Measurements from ENCODE around the gene CCR5AS.
"Not testable (repeated sequence)": the region's sequence is repeated elsewhere in the genome, so short reads cannot be mapped to it uniquely, and the experiment has no call there.

CCR5AS gene

GRCh38 chr3:46442576-46443530 lies 36.0 kb upstream of the CCR5AS start:
- Histone ChIP-seq H3K36me3 (ENCODE audit: insufficient read depth, low read length) (no peaks in the 10 kb centered on the region), H3K4me1 (ENCODE audit: insufficient read depth, low read length) (no peaks in the 10 kb centered on the region), H3K9me3 (ENCODE audit: low read length) (no peaks in the 10 kb centered on the region), H3K27me3 (ENCODE audit: control insufficient read depth in 1 of 2, insufficient read depth in 2 of 2, low read length in 2 of 2) (no peaks in the 10 kb centered on the region), H3K4me3 (ENCODE audit: low read depth in 1 of 2, low read length in 2 of 2) (no peak overlapping the region), H3K27ac (ENCODE audit: low read depth, low read length) (no peak overlapping the region), H3K9ac (ENCODE audit: low read length) (no peak overlapping the region)

- Histone ChIP-seq H3K36me3 (ENCODE audit: insufficient read depth, low read length) (no peaks in the 10 kb centered on the region), H3K9ac (ENCODE audit: low read length) (no peak overlapping the region), H3K4me3 (ENCODE audit: low read depth in 1 of 2, low read length in 2 of 2) (no peak overlapping the region), H3K4me1 (ENCODE audit: insufficient read depth, low read length) (no peaks in the 10 kb centered on the region), H3K27me3 (ENCODE audit: control insufficient read depth in 1 of 2, insufficient read depth in 2 of 2, low read length in 2 of 2) (no peaks in the 10 kb centered on the region), H3K9me3 (ENCODE audit: low read length) (no peaks in the 10 kb centered on the region), H3K27ac (ENCODE audit: low read depth, low read length) (no peak overlapping the region)
Observed at GRCh38 chr3:46440531-46441294, 33.8 kb upstream of the CCR5AS start.

- Histone ChIP-seq H3K4me1 (ENCODE audit: insufficient read depth, low read length) (no peaks in the 10 kb centered on the region), H3K4me3 (ENCODE audit: low read depth in 1 of 2, low read length in 2 of 2) (no peak overlapping the region), H3K9ac (ENCODE audit: low read length) (no peak overlapping the region), H3K27ac (ENCODE audit: low read depth, low read length) (no peak overlapping the region), H3K9me3 (ENCODE audit: low read length) (no peaks in the 10 kb centered on the region), H3K27me3 (ENCODE audit: control insufficient read depth in 1 of 2, insufficient read depth in 2 of 2, low read length in 2 of 2) (no peaks in the 10 kb centered on the region), H3K36me3 (ENCODE audit: insufficient read depth, low read length) (no peaks in the 10 kb centered on the region)
Observed at GRCh38 chr3:46438831-46439230, 32.0 kb upstream of the CCR5AS start.

DNA sequence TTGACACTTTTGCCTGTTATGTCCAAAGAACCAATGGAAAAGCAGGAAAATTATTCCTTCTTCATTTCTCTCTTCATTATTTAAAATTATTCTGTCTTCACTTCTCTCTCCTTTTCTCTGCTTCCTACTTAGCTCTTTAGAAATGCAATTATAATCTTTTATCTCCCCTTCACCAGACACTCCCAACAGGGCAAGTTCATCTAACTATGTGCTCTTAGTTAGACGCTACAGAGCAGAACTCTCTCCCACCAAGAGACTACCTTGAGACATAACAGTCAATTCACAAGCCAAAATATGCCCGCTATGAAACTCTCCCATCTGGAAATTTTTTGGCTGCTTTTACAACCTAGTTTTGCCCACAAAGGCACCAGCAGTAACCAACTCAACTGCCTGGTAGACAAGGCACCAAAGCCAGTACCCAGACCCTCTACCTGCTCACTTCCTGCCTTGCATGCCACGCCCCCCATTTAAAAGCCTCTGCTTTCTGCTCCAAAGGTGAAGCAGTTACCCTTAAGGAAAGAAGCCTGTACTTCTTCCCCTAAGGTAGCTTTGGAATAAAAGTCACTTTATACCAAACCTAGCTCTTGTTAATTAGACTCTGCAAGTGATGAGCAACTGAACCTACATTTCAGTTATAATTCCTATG lies 28.3 kb upstream of the CCR5AS start:
- Histone ChIP-seq H3K9ac (ENCODE audit: low read length) (no peak overlapping the region), H3K27me3 (ENCODE audit: control insufficient read depth in 1 of 2, insufficient read depth in 2 of 2, low read length in 2 of 2) (no peaks in the 10 kb centered on the region), H3K4me1 (ENCODE audit: insufficient read depth, low read length) (no peaks in the 10 kb centered on the region), H3K9me3 (ENCODE audit: low read length) (no peaks in the 10 kb centered on the region), H3K36me3 (ENCODE audit: insufficient read depth, low read length) (no peaks in the 10 kb centered on the region), H3K27ac (ENCODE audit: low read depth, low read length) (no peak overlapping the region), H3K4me3 (ENCODE audit: low read depth in 1 of 2, low read length in 2 of 2) (no peak overlapping the region)

DNA sequence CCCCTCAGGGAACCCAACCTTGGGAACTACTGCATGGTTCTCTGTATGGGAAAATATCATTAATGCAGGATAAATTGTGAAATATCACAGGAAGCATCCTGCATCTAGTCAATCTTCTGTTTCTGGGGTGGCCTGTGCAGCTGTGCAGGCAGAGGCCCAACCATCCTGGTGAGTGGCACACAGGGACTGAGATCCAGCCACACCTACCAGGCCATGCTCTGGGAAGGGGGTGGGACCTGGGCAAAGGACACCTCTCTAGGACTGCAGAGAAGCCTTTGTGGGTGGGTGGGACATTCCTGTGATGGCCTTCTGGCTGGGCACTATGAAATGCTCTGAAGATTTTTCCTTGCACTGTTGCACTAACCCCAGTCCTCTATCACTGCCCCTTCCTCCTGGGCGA lies 27.0 kb upstream of the CCR5AS start:
- H3K36me3 ChIP-seq (ENCODE audit: insufficient read depth, low read length) = no peaks in the 10 kb centered on the region
- no peaks in the 10 kb centered on the region for H3K9me3 ChIP-seq (ENCODE audit: low read length)
- H3K27me3 ChIP-seq (ENCODE audit: control insufficient read depth in 1 of 2, insufficient read depth in 2 of 2, low read length in 2 of 2) = no peaks in the 10 kb centered on the region
- no peaks in the 10 kb centered on the region for H3K4me1 ChIP-seq (ENCODE audit: insufficient read depth, low read length)
- H3K9ac ChIP-seq (ENCODE audit: low read length) = no peak overlapping the region
- H3K4me3 ChIP-seq (ENCODE audit: low read depth in 1 of 2, low read length in 2 of 2) = no peak overlapping the region
- H3K27ac ChIP-seq (ENCODE audit: low read depth, low read length) = no peak overlapping the region

GRCh38 chr3:46433118-46433517 lies 26.3 kb upstream of the CCR5AS start:
- H3K4me1 ChIP-seq (ENCODE audit: insufficient read depth, low read length); H3K9ac ChIP-seq (ENCODE audit: low read length); H3K36me3 ChIP-seq (ENCODE audit: insufficient read depth, low read length); H3K27me3 ChIP-seq (ENCODE audit: control insufficient read depth in 1 of 2, insufficient read depth in 2 of 2, low read length in 2 of 2); H3K27ac ChIP-seq (ENCODE audit: low read depth, low read length); H3K9me3 ChIP-seq (ENCODE audit: low read length); H3K4me3 ChIP-seq (ENCODE audit: low read depth in 1 of 2, low read length in 2 of 2): not testable (repeated sequence)

- H3K4me3 ChIP-seq (ENCODE audit: low read depth in 1 of 2, low read length in 2 of 2); H3K27me3 ChIP-seq (ENCODE audit: control insufficient read depth in 1 of 2, insufficient read depth in 2 of 2, low read length in 2 of 2); H3K36me3 ChIP-seq (ENCODE audit: insufficient read depth, low read length); H3K4me1 ChIP-seq (ENCODE audit: insufficient read depth, low read length); H3K9ac ChIP-seq (ENCODE audit: low read length); H3K27ac ChIP-seq (ENCODE audit: low read depth, low read length); H3K9me3 ChIP-seq (ENCODE audit: low read length): not testable (repeated sequence)
Observed at GRCh38 chr3:46431905-46432304, 25.0 kb upstream of the CCR5AS start.

DNA sequence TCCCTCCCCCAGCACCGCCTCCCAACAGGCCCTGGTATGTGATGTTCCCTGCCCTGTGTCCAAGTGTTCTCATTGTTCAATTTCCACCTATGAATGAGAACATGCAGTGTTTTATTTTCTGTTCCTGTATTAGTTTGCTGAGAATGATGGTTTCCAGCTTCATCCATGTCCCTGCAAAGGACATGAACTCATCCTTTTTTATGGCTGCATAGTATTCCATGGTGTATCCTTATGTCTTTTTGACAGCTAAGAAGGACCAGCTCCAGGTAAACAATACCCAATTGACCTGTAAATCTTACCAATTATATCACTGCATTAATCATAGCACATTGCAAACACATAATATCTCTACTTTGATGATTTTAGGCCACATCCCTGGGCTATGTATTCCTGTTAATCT lies 24.0 kb upstream of the CCR5AS start:
- H3K27me3 ChIP-seq (ENCODE audit: control insufficient read depth in 1 of 2, insufficient read depth in 2 of 2, low read length in 2 of 2); H3K9ac ChIP-seq (ENCODE audit: low read length); H3K4me3 ChIP-seq (ENCODE audit: low read depth in 1 of 2, low read length in 2 of 2); H3K4me1 ChIP-seq (ENCODE audit: insufficient read depth, low read length); H3K36me3 ChIP-seq (ENCODE audit: insufficient read depth, low read length); H3K27ac ChIP-seq (ENCODE audit: low read depth, low read length); H3K9me3 ChIP-seq (ENCODE audit: low read length): not testable (repeated sequence)

DNA sequence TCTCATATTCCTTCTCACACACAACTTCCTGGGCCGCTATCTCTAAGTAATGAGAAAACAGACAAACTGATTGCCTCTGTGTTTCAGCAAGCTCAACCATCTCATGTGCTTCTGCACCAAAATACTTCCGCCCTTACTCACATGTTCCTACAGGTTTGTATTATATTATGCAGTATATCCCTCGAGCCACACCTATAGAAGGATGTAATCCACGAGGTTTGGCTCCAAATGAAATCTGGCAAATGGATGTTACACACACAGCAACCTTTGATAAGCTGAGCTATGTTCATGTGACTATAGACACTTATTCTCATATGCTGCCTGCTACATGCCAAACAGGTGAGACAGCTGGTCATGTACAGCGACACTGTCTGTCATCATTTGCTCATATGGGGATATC lies 22.8 kb upstream of the CCR5AS start:
- H3K4me3 ChIP-seq (ENCODE audit: low read depth in 1 of 2, low read length in 2 of 2) = no peak overlapping the region
- no peaks in the 10 kb centered on the region for H3K9me3 ChIP-seq (ENCODE audit: low read length)
- H3K27me3 ChIP-seq (ENCODE audit: control insufficient read depth in 1 of 2, insufficient read depth in 2 of 2, low read length in 2 of 2) = no peaks in the 10 kb centered on the region
- no peak overlapping the region for H3K27ac ChIP-seq (ENCODE audit: low read depth, low read length)
- H3K9ac ChIP-seq (ENCODE audit: low read length) = no peak overlapping the region
- H3K36me3 ChIP-seq (ENCODE audit: insufficient read depth, low read length) = no peaks in the 10 kb centered on the region
- no peaks in the 10 kb centered on the region for H3K4me1 ChIP-seq (ENCODE audit: insufficient read depth, low read length)

- H3K27ac ChIP-seq (ENCODE audit: low read depth, low read length) = no peak overlapping the region
- H3K27me3 ChIP-seq (ENCODE audit: control insufficient read depth in 1 of 2, insufficient read depth in 2 of 2, low read length in 2 of 2) = no peaks in the 10 kb centered on the region
- H3K9ac ChIP-seq (ENCODE audit: low read length) = no peak overlapping the region
- no peaks in the 10 kb centered on the region for H3K36me3 ChIP-seq (ENCODE audit: insufficient read depth, low read length)
- H3K4me1 ChIP-seq (ENCODE audit: insufficient read depth, low read length) = no peaks in the 10 kb centered on the region
- no peaks in the 10 kb centered on the region for H3K9me3 ChIP-seq (ENCODE audit: low read length)
- no peak overlapping the region for H3K4me3 ChIP-seq (ENCODE audit: low read depth in 1 of 2, low read length in 2 of 2)
Observed at GRCh38 chr3:46429250-46429649, 22.4 kb upstream of the CCR5AS start.

- Histone ChIP-seq H3K9me3 (ENCODE audit: low read length) (no peaks in the 10 kb centered on the region), H3K4me3 (ENCODE audit: low read depth in 1 of 2, low read length in 2 of 2) (no peak overlapping the region), H3K9ac (ENCODE audit: low read length) (no peak overlapping the region), H3K27ac (ENCODE audit: low read depth, low read length) (no peak overlapping the region), H3K36me3 (ENCODE audit: insufficient read depth, low read length) (no peaks in the 10 kb centered on the region), H3K27me3 (ENCODE audit: control insufficient read depth in 1 of 2, insufficient read depth in 2 of 2, low read length in 2 of 2) (no peaks in the 10 kb centered on the region), H3K4me1 (ENCODE audit: insufficient read depth, low read length) (no peaks in the 10 kb centered on the region)
Observed at GRCh38 chr3:46427916-46428833, 21.3 kb upstream of the CCR5AS start.

All from muscle layer of colon (tissue), 2 donors.